NCI-H82 treated with DMSO at 0.1 percent for 48 hours (cell line): ENCODE data around the gene DPYD.

ENCODE experiments used
- DNase-seq: peaks from one replicate; lab custom pipeline; 2025; ENCODE audit not compliant: unreplicated experiment; lab: John Stamatoyannopoulos, UW

The DPYD gene

DNA sequence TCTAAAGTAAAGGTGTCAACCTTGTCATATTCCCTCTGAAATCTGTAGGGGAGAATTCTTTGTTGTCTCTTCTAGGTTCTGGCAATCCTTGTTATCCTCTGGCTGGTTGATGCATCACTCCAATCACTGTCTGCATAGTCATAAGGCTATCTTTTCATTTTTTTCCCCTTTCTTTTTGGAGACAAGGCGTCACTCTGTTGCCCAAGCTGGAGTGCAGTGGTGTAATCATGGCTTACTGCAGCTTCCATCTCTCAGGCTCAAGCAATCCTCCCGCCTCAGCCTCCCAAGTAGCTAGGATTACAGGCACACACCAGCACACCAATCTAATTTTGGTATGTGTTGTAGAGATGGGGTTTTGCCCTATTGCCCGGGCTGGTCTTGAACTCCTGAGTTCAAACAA lies 12.9 kb downstream of the DPYD start:
- DNase-seq = no peak

GRCh38 chr1:97906567-97907241 lies 14.1 kb downstream of the DPYD start:
- DNase-seq = no peak

DNA sequence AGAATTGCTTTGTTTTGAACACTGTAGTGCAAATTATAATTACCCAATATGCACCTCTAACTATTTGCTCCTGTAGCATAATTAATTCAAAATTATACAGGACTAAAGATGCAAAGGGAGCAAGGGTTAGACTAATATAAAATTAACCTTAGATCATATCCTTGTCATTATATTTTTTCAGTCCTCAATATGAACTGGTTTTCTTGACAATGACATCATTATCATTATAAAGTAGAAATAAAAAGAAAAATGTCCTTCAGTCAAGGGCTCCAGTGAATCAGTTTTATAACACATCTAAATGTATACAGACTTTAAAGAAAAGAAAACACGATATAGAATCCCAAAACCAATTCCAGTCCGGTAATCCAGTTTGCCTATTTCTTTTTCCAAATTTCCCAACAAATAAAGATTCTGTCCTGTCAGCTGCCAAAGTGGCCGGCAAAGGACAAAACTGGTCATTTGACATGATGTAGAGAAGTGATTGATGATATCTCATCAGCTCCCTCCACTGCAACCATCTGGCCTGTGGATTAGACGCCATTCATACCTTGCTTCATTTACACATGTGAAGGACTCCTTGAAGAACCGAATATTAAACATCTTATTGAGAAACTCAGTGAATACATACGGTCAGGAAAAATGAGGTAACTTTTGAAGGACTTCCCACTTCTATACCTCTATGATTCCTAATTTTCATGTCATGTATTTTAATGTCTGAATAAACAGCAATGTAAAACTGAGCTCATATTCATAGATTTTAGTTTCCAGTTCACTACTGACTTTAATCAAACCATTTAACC lies 15.5 kb downstream of the DPYD start:
- DNase-seq = peak; percentile 49

DNA sequence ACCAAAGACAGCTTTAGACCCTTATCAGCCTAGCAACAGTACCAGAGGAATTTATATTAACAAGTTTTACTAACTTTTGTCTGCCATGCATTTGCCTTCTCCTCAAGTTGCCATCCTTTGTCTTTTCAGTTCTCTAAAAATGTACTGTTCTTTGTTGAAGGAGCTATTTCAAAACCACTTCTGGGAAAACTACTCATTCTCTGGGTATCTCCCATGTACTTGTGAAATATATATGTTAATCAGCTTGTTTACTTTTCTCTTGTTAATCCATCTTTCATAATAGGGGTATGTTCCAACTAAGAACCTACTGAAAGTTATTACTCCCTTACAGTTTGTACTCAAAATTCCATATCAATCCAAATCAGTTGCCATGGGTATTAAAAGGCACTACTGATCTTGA lies 16.3 kb downstream of the DPYD start:
- no peak for DNase-seq

GRCh38 chr1:97903626-97904025 lies 17.2 kb downstream of the DPYD start:
- DNase-seq = no peak

DNA sequence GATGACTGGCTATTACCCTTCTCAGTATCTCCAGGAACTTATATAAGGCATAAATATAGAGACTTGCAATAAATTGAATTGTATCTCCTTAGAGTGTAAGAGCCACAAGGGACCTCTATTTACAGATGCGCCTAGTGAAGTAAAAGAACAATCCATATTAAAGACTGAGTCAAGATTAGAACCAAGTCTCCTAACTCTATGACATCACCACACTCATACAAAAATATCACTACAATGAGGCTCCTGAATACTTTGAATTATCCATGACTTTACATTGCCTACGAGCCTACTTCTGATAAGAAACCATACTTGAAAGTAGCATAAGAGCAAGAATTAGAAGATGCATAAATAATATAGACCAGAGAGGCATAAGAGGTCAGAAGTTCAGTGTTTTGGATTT lies 18.8 kb downstream of the DPYD start:
- no peak for DNase-seq

- DNase-seq = no peak
These were observed 19.7 kb downstream of the DPYD start for GRCh38 chr1:97901017-97901658.

- DNase-seq = no peak
These were observed 21.9 kb downstream of the DPYD start for GRCh38 chr1:97898948-97899347.

DNA sequence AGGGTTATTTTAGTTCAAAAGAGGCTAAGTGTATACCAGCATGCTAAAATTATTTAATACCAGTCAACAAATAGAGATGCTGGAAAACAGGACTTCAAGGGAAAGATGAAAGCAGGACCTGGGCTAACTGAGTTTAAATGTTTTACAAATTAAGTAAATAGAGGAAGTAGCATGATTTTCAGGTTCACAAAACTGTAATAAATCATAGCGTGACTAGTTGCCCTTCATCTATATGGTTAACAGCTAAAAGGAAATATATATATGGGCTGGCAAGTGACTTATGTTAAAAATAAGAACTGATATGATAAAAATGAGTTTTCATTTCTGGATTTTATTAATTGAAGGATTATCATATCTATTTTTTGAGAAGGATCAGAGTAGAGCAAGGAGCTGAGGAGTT lies 25.6 kb downstream of the DPYD start:
- no peak for DNase-seq

DNA sequence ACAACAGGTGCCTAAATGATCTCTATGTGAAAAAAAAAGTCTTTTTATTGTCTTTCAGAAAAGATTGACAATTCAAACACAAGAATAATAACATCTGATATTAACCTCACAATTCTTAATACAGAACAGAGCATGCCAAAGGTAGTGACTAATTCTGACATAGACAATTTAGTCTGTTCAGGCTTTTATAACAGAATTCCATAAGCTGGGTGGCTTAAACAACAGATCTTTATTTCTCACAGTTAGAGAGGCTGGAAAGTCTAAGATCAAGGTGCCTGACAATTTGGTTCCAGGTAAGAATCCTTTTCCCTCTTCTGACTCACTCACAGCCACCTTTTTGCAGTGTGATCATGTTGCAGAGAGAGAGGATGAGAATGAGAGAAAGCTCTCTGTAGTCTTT lies 27.0 kb downstream of the DPYD start:
- DNase-seq = no peak

DNA sequence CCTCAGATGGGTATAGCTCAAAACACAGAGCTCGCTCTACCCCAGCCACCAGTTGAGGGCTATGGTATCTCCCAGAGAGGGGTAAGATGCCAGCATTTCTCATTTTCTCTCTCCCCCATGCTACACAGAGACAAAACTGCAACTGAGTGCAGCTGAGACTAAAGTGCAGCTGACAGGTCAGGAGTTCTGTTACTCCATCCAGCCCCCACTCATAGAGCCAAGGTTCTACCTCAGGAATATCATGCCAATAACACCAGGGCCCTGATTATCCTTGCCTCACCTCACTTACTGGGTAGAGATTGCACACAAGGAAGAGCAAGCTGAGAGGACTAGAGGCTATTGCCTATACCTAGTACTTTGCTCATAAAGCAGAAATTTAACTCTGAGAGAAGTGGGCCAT lies 34.6 kb downstream of the DPYD start:
- no peak for DNase-seq

- DNase-seq = no peak
These were observed 37.0 kb downstream of the DPYD start for GRCh38 chr1:97883823-97884222.

GRCh38 chr1:97877307-97877706 lies 43.5 kb downstream of the DPYD start:
- DNase-seq = no peak

DNA sequence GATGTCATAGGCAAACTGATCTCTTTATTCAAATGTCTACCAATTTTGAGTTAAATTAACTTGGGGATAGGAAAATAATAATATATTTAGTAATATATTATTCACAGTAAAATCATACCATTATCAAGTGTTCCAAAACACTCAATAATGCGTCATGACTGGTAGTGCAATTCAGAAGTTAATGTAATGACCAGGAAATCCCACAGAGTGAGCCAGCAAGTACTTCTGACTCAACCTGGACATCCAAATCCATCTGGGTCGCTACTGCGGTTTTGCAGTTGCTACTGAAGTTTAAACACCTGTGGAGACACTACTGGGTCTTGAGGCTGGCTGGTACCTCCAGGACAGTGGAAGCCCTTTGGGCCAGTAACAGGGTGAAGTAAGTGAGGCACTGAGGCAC lies 44.8 kb downstream of the DPYD start:
- no peak for DNase-seq

DNA sequence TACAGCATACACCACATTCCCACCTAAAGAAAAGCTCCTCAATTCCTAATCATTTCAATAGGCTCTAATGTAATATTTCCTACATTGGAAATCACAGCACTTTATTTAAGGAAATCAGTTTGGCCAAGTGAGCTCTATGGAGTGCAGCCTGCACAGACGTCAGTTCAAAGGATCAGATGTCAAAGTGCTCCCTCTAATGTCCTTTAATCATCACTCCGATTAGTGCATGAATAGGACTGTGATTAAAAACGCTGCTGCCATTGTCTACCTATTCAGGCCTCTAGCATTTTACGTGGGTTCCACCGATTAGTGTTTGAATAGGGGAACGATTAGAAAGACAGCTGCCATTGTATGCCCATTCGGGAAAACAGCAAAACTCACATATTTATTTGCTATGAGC lies 50.2 kb downstream of the DPYD start:
- DNase-seq = peak; percentile 42

DNA sequence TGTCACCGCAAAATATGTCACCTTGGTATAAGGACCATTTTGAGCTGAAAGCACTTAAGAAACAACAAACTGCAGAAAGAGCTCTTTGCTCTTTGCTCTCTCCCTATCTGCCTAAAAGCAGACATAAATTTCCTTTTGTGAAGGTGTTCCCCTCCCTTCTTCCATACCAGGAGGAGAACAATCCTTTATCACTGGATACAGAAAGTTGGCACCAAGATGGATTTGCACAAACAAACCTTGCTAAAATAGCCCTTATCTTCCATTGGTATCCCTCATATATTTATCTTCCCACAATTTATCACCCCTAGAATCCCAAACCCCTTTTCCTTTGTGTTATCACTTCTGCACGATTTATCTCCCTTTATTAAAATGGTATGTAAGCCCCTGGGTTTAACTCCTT lies 51.4 kb downstream of the DPYD start:
- DNase-seq = no peak

DNA sequence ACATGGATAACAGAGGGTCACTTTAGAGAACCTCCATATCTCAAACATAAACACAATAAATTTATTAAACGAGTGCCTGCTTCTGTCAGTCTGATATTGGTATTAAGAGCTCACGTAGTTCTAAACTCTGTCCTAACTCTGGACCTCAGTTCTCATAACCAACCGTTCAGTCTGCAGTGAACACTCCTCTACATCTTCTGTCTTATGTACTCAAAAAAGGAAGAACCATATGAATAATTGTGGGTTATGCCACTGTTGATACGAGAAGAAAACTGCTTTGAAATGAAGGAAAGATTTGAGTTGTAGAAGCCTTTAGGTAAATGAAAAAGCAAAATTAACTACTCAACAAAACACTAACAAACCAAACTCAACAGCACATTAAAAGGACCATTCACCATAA lies 53.7 kb downstream of the DPYD start:
- no peak for DNase-seq

DNA sequence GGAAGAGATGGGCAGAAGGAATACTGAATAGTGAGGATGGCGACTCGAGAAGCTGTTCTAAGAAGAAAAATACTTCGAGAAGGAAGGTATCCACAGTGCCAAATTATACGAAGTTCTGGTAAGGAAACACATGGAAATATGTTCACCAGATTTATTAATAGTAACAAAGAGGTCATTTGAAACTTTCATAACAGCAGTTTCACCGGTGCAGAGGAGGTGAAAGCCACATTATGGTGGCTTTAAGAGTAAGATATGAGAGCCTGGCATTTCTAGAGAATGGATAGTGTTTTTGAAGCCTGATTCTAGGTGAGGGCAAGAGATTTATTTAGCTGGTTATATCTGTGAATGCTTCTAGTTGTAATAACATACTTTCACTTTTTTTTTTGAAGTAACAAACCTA lies 56.2 kb downstream of the DPYD start:
- no peak for DNase-seq

DNA sequence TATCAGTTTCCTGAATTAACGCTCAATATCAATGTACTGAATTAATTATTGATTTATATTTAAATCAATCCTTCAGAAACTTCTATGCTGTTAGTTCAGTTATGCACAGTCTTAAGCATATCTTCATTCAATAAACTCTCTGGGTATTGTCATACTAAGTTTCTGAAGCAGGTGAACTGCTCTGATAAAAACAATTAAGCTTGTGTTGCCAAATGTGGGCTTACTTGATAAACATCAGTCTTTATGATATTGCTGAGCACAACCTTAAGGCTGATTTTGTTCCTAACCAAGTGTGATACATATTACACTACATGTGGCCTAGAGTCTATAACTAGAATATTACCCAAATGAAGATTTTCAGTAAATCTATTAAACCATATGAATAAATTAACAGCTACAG lies 67.6 kb downstream of the DPYD start:
- DNase-seq = no peak

- DNase-seq = no peak
These were observed 71.2 kb downstream of the DPYD start for GRCh38 chr1:97849345-97850340.

GRCh38 chr1:97845805-97846204 lies 75.0 kb downstream of the DPYD start:
- DNase-seq = no peak
